SU-DHL-6 (cell line): ENCODE measurements around the gene IBA57.

Experiments used
- H2AFZ ChIP-seq: fragments of 200-600 bp; sonication (generic); 2 replicates; pipeline ENCODE4 v1.6.1; 2014; ENCODE audit warnings: low read depth, mild to moderate bottlenecking, moderate library complexity, mixed read lengths, antibody characterized with exemption, low read length; ENCODE audit not compliant: severe bottlenecking
- H3F3A ChIP-seq: fragments of 200-600 bp; shearing (Covaris generic); 2 replicates; pipeline ENCODE4 v1.6.0; 2016; ENCODE audit warnings: antibody characterized with exemption, mild to moderate bottlenecking; ENCODE audit not compliant: insufficient read depth
- H3K27ac ChIP-seq: fragments of 200-600 bp; sonication (generic); 2 replicates; pipeline ENCODE4 v1.5.1; 2016; ENCODE audit warnings: low read depth, mild to moderate bottlenecking, low read length, moderate library complexity, mixed read lengths
- H3K27me3 ChIP-seq: fragments of 200-600 bp; sonication (generic), shearing (Covaris generic); 2 replicates; pipeline ENCODE4 v1.6.0; 2014; ENCODE audit warnings: mild to moderate bottlenecking, low read length
- H3K36me3 ChIP-seq: fragments of 200-600 bp; sonication (generic); 2 replicates; pipeline ENCODE4 v1.6.1; 2014; ENCODE audit warnings: mild to moderate bottlenecking, low read length, mixed read lengths
- H3K4me2 ChIP-seq: fragments of 300-600, 200-600 bp; shearing (Covaris generic), sonication (generic); 2 replicates; pipeline ENCODE4 v1.6.0; 2014; ENCODE audit warnings: low read length, low read depth, mild to moderate bottlenecking; ENCODE audit not compliant: poor library complexity, severe bottlenecking
- H3K4me3 ChIP-seq: fragments of 200-600 bp; sonication (generic); 2 replicates; pipeline ENCODE4 v1.5.1; 2014; ENCODE audit warnings: antibody characterized with exemption, low read length, mild to moderate bottlenecking, mixed read lengths; ENCODE audit not compliant: insufficient read depth, poor library complexity, severe bottlenecking
- H3K79me2 ChIP-seq: fragments of 200-600 bp; sonication (generic); 2 replicates; pipeline ENCODE4 v1.6.1; 2014; ENCODE audit warnings: mild to moderate bottlenecking, low read length, moderate library complexity; ENCODE audit not compliant: insufficient read depth
- H3K9ac ChIP-seq: fragments of 200-600 bp; sonication (generic); 2 replicates; pipeline ENCODE4 v1.7.0; 2014; ENCODE audit warnings: mild to moderate bottlenecking, low read length
- H3K9me2 ChIP-seq: fragments of 200-600 bp; sonication (generic); replicated peaks from 2 replicates; pipeline ENCODE4 v1.6.1; 2014; ENCODE audit warnings: low read length; ENCODE audit not compliant: insufficient read depth
- H3K9me3 ChIP-seq: fragments of 200-600 bp; sonication (generic); 2 replicates; pipeline ENCODE4 v1.6.1; 2014; ENCODE audit warnings: low read length, mixed read lengths; ENCODE audit not compliant: insufficient read depth
- H4K20me1 ChIP-seq: fragments of 200-600 bp; sonication (generic); 2 replicates; pipeline ENCODE4 v1.6.1; 2014; ENCODE audit warnings: low read depth, mild to moderate bottlenecking, antibody characterized with exemption, low read length, moderate library complexity, mixed read lengths
- EZH2phosphoT487 ChIP-seq: fragments of 200-600 bp; sonication (generic), shearing (Covaris generic); conservative IDR thresholded peaks from 2 replicates; pipeline ENCODE4 v1.6.1; 2018; ENCODE audit warnings: mild to moderate bottlenecking, antibody characterized with exemption, low read length, moderate library complexity, mixed read lengths
- TF ChIP-seq, protein P1 (sequence below): fragments of 200-600 bp; sonication (generic); IDR thresholded peaks from one replicate; pipeline ENCODE4 v1.5.1; 2017; ENCODE audit warnings: antibody characterized with exemption, mild to moderate bottlenecking, low read length, moderate library complexity; ENCODE audit not compliant: insufficient read depth, poor library complexity, severe bottlenecking

IBA57 gene

DNA sequence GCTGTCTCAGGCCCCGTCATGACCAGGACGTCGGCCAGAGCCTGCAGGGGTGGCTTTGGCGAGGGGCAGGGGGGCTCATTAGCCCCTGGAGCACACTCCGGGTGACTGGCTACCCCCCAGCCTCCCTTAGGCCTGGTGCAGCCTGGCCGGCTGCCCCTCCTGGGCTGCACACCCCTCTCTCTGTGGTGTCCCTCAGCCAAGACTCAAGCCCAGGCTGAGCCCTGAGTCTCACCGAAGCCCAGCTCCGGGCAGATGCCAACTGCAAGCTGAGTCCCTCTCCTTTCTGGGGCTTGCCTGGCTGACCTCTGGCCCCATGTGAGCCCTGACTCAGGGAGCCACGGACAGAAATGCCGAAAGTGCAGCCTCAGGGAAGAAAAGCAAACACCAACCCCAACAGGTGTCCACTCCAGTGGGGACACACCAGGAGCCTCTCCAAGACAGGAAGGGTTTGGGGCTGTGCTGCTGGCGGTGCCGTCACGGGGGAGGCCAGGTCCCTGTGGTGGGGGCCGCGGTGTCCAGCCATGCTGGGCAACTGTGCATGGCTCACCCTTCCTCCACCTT is 5.3 kb upstream of the IBA57 start:
- no peaks in the 10 kb centered on the region for H3F3A ChIP-seq
- H3K36me3 ChIP-seq = no peaks in the 10 kb centered on the region
- no peak overlapping the region for H3K4me2 ChIP-seq
- no peaks in the 10 kb centered on the region for H3K9me3 ChIP-seq
- H3K4me3 ChIP-seq = no peak overlapping the region
- no peak overlapping the region for H3K9ac ChIP-seq
- no peaks in the 10 kb centered on the region for H3K27me3 ChIP-seq
- TF ChIP-seq EZH2phosphoT487 = no peak
- TF ChIP-seq, protein P1, sequence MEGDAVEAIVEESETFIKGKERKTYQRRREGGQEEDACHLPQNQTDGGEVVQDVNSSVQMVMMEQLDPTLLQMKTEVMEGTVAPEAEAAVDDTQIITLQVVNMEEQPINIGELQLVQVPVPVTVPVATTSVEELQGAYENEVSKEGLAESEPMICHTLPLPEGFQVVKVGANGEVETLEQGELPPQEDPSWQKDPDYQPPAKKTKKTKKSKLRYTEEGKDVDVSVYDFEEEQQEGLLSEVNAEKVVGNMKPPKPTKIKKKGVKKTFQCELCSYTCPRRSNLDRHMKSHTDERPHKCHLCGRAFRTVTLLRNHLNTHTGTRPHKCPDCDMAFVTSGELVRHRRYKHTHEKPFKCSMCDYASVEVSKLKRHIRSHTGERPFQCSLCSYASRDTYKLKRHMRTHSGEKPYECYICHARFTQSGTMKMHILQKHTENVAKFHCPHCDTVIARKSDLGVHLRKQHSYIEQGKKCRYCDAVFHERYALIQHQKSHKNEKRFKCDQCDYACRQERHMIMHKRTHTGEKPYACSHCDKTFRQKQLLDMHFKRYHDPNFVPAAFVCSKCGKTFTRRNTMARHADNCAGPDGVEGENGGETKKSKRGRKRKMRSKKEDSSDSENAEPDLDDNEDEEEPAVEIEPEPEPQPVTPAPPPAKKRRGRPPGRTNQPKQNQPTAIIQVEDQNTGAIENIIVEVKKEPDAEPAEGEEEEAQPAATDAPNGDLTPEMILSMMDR = no peak
- no peaks in the 10 kb centered on the region for H4K20me1 ChIP-seq
- H2AFZ ChIP-seq = no peak overlapping the region
- H3K79me2 ChIP-seq = no peaks in the 10 kb centered on the region
- no peak overlapping the region for H3K27ac ChIP-seq
- no peaks in the 10 kb centered on the region for H3K9me2 ChIP-seq

DNA sequence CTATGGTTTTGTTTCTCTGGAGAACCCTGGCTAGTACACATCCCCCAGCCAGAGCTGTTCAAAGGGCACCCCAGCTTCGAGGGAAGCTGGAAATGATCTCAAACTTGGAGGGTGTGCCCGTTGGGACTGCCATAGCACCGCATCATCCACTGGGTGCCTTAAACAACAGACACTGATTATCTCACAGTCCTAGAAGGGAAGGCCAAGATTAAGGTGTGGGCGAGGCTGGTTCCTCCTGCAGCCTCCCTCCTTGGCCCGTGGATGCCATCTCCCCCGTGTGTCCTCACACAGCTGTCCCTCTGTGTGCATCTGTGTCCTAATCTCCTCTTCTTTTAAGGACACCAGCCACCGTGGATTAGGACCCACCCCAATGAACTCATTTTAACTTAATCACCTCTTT is 4.2 kb upstream of the IBA57 start:
- Histone ChIP-seq H3K79me2 (no peaks in the 10 kb centered on the region), H3K4me2 (no peak overlapping the region), H4K20me1 (no peaks in the 10 kb centered on the region), H3K9me3 (no peaks in the 10 kb centered on the region), H3K9me2 (no peaks in the 10 kb centered on the region), H3K4me3 (no peak overlapping the region), H3K9ac (no peak overlapping the region), H3K36me3 (no peaks in the 10 kb centered on the region), H3K27ac (no peak overlapping the region), H3F3A (no peaks in the 10 kb centered on the region), H2AFZ (no peak overlapping the region), H3K27me3 (no peaks in the 10 kb centered on the region)
- TF ChIP-seq EZH2phosphoT487 = no peak
- TF ChIP-seq, protein P1 = no peak

DNA sequence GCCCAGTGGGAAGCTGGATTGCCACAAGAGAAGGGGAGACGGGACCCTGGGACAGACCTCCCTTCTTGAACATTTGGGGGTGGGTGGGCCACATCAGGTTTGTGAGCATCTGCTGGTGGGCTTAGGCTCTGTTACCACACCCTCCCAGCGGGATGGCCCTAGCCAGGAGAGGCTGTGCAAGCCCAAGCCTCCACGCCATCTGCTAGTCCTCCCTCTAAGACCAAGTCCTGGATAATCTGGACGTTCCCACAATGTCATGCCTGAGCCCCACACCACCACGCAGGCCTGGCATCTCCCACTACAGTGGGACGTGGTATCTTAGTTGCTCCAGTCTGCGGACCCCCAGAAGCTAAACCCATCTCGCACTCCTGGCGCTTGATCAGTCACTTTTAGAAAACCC is 3.7 kb upstream of the IBA57 start:
- Histone ChIP-seq H3K4me2 (no peak overlapping the region), H3K9me2 (no peaks in the 10 kb centered on the region), H3F3A (no peaks in the 10 kb centered on the region), H3K9me3 (no peaks in the 10 kb centered on the region), H2AFZ (no peak overlapping the region), H3K27ac (no peak overlapping the region), H3K9ac (no peak overlapping the region), H3K27me3 (no peaks in the 10 kb centered on the region), H3K36me3 (no peaks in the 10 kb centered on the region), H4K20me1 (no peaks in the 10 kb centered on the region), H3K4me3 (no peak overlapping the region), H3K79me2 (no peaks in the 10 kb centered on the region)
- no peak for TF ChIP-seq EZH2phosphoT487
- TF ChIP-seq, protein P1 = no peak
